Sigmoid colon (tissue), 4 donors: ENCODE data around the gene PLB1.

Experiments used
- POLR2AphosphoS5 ChIP-seq, 4 donors: sonication (generic); formaldehyde crosslinking; IDR thresholded peaks; one replicate each; pipeline ENCODE4 v1.6.1; 2017; ENCODE audit warnings: antibody characterized with exemption in 4 of 4
- TF ChIP-seq, protein P1 (sequence below), 4 experiments: fragments of 450-650 bp in 3 of 4; fragments of 200-600 bp in 1 of 4; IDR thresholded peaks; one replicate each; pipeline ENCODE4 v1.5.1; 2016 to 2019; ENCODE audit warnings: antibody characterized with exemption in 4 of 4, mild to moderate bottlenecking in 3 of 4, moderate library complexity in 2 of 4

DNA sequence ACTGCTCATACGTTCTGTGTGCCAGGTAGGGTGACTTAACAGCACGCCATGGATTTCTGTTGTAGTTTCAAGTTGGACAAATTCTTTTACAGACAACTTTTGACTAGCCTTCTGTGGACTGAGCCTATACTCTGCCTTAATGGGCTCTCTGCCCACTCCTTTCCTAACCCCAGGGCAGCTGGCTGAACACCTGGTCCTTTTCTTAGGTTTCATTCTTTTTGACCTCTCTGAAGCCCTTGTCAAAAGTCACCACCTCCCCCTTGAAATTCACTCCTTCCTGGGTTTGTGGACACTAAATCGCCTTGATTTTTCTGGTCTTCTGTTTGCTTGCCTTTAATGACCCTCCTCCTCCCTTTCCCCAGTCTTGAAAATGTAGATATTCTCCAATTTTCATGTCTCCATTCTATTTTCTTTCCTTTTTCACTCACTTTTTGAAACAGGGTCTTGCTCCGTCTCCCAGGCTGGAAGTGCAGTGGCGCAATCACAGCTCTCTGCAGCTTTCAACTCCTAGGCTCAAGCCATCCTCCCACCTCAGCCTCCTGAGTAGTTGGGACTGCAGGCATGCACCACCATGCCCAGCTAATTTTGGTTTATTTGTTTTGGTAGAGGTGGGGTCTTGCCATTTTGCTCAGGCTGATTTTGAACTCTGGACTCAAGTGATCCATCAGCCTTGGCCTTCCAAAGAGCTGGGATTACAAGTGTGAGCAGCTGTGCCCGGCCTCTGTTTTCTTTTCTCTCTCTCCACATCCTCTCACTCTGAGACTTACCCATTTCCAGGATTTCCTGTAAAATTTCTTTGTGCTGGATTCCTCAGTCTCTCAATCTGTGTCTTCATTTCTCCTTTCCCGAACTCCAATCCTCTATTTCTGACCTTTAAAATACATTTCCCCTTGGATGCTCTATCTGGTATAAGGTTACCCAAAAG lies 112.9 kb downstream of the PLB1 start:
- no peak for TF ChIP-seq POLR2AphosphoS5 (IDR thresholded peaks at IDR 0.05)
- TF ChIP-seq, protein P1, sequence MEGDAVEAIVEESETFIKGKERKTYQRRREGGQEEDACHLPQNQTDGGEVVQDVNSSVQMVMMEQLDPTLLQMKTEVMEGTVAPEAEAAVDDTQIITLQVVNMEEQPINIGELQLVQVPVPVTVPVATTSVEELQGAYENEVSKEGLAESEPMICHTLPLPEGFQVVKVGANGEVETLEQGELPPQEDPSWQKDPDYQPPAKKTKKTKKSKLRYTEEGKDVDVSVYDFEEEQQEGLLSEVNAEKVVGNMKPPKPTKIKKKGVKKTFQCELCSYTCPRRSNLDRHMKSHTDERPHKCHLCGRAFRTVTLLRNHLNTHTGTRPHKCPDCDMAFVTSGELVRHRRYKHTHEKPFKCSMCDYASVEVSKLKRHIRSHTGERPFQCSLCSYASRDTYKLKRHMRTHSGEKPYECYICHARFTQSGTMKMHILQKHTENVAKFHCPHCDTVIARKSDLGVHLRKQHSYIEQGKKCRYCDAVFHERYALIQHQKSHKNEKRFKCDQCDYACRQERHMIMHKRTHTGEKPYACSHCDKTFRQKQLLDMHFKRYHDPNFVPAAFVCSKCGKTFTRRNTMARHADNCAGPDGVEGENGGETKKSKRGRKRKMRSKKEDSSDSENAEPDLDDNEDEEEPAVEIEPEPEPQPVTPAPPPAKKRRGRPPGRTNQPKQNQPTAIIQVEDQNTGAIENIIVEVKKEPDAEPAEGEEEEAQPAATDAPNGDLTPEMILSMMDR (IDR thresholded peaks at IDR 0.05), result no peak
